Measurements from ENCODE around the gene CRTAC1.

Gene CRTAC1

GRCh38 chr10:97896756-97897358, 133.6 kb downstream of the CRTAC1 start:
- DNase-seq, result no peak

GRCh38 chr10:97895915-97896314, 134.5 kb downstream of the CRTAC1 start:
- DNase-seq, result no peak

- DNase-seq, result no peak
Measured at GRCh38 chr10:97895084-97895483, 135.3 kb downstream of the CRTAC1 start.

DNA sequence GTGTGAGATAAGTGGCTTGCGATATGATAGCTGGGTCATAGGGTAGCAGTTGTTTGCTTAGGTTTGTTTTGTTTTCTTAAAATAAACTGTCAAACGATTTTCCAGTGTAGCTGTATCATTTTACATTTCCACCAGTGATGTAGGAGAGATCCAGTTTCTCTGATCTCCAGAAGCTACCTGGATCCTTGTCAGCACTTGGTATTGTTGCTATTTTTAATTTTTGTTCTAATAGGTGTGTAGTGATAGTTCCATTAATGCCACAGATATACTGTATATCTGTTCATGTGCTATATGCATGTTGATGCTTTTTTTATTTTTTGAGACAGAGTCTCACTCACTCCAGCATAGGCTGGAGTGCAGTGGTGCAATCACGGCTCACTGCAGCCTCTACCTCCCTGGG, 136.3 kb downstream of the CRTAC1 start:
- no peak for DNase-seq

DNA sequence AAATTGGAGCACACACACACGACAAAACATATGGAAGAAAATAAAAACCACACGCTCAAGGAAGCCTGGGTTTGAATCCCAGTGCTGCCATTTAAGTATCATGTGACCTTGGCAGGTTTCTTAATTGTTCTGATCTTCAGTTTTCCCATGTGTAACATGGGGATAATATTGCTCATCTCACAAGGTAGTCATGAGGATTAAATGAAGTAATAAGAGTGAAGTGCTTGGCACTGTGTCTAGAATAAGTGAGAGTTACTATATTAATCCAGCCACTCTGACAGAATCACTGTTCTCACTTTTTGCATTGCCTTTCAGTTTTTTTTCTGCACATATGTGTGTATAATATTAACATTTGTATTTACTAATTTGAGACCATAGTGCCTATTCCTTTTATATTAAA, 137.5 kb downstream of the CRTAC1 start:
- no peak for DNase-seq

DNA sequence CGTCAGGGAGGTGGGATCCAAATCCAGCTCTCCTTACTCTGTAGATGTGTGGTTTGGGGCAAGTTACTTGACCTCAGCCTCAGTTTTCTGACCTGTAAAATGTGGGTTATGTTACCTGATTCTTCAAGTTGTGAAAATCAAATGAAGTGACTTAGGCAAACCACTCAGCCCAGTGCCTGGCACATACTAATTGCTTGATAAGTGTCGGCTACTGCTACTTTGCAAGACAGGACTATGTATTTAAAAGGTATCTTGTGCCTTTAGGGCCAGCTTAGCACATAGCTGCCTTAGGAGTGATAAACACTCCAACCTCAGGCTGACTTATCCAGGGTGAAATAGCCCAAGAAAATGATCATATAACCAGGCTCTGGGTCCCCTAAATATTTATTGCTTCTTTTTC, 137.9 kb downstream of the CRTAC1 start:
- no peak for DNase-seq

- no peak for DNase-seq
Measured at GRCh38 chr10:97891497-97892167, 138.8 kb downstream of the CRTAC1 start.

DNA sequence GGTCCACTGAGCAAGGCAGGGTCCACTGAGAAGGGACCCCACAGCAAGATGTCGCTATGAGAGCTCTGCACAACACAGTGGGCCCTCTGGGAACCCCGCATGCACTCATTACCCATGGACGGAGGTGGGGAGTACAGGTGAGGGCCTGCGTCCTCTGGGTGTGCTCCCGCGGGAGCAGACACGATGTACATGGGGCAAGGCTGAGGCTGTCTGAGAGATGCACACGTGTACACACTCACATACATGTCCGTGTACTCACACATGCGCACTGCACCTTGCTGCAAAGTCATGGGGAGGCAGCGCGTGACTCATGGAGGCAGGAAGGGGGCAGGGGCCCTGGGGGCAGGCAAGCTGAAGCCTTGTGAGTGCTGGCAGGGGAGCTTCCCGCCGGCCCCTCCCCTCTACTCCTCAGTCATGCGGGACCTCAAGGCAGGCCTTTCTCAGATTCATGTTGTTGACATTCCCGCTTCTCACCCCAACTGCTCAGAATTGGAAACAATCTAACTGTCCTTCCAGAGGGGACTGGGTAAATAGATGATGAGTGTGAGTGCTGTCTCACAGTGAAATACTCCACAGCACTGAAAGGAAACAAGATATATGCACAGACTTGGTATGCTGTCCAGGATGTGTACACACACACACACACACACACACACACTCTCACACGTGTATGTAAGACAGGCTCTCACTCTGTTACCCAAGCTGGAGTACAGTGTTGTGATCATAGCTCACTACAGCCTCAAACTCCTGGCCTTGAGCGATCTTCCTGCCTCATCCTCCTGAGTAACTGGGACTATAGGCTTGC, 140.8 kb downstream of the CRTAC1 start:
- DNase-seq, result no peak

GRCh38 chr10:97888641-97889262, 141.7 kb downstream of the CRTAC1 start:
- DNase-seq, result peak; percentile 8 to 45 (median 32)

- DNase-seq, result no peak
Measured at GRCh38 chr10:97888134-97888533, 142.3 kb downstream of the CRTAC1 start.

- DNase-seq, result no peak
Measured at GRCh38 chr10:97887399-97887798, 143.0 kb downstream of the CRTAC1 start.

- no peak for DNase-seq
Measured at GRCh38 chr10:97886286-97886685, 144.1 kb downstream of the CRTAC1 start.

DNA sequence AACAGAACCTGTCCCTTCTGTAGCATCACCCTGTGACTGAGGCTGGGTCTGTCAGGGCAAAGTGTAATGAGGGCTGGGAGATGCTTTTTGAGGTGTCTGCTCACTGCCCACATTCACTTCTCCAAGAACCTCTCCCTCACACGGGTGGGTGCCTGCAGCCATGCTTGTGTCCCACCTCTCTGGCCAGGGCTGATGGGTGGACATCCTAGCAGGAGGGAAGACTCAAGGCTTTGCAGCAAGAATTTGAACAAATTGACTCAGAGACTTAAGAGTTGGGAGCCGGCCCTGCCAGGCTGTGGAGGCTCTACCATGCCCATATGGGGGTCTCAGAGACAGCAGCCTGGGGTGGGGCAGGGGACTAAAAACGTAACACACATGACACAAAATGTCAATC, 147.3 kb downstream of the CRTAC1 start:
- no peak for DNase-seq

GRCh38 chr10:97882142-97883091, 148.0 kb downstream of the CRTAC1 start:
- DNase-seq, result peak in 1 of 4 experiments; percentile 17

- DNase-seq, result no peak
Measured at GRCh38 chr10:97880109-97880508, 150.3 kb downstream of the CRTAC1 start.

- DNase-seq, result no peak
Measured at GRCh38 chr10:97879241-97879640, 151.2 kb downstream of the CRTAC1 start.

DNA sequence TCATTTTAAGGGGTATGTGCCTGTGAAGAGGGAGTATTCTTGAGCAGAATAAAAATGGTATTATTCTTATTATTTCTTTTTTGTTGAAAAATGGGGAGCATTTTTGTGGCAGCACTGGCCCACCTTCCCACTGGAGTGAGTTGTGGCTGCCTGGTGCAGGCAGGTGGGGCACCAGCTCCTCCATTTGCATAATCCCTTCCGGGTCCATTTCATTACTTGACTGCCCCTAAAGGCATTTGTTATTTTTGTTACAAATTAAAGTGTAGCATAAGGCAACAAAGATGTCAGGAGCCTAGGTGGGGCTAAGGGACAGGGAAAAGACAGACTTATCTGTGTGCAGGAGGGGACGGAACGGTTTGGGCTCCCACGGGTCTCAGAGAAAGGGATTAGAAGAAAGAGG, 154.0 kb downstream of the CRTAC1 start:
- no peak for DNase-seq

- peak in 2 of 4 experiments; percentile 13 to 23 for DNase-seq
Measured at GRCh38 chr10:97875391-97875790, 155.0 kb downstream of the CRTAC1 start.

- DNase-seq, result no peak
Measured at GRCh38 chr10:97874332-97874731, 156.1 kb downstream of the CRTAC1 start.

GRCh38 chr10:97873569-97873968, 156.9 kb downstream of the CRTAC1 start:
- no peak for DNase-seq

- no peak for DNase-seq
Measured at GRCh38 chr10:97870990-97871389, 159.4 kb downstream of the CRTAC1 start.

Data from suppressor macrophage (primary cell).